ENCODE results near the gene PTPN3. TPM values are rescaled to one million over a fixed set of nuclear protein-coding genes. Genes with fewer than 3 reads are reported as not detected.

PTPN3 gene
- total and polyA plus RNA-seq, 10 of the 15 experiments (the other 5 are each of a cell fraction or from before 2014, with no cell fraction given): 0.18 to 1.3 (median 0.39) TPM

- H4K20me1 ChIP-seq (ENCODE audit: control insufficient read depth, insufficient read depth): no peaks in the 10 kb centered on the region
- WGBS (ENCODE audit: insufficient coverage, insufficient replicate concordance, low lambda C conversion rate, missing lambda C conversion rate): 23% methylated on average over 6 of the region's 6 CpGs
- intact Hi-C loops (cut with micrococcal nuclease; ENCODE audit: unreplicated experiment): no loop called here
- ChIA-PET CTCF (no interaction called here), POLR2A (no interaction called here), RAD21 (ENCODE audit: unreplicated experiment) (no interaction called here), SMC1A (ENCODE audit: uncharacterized antibody, unreplicated experiment) (no interaction called here)
- no peaks in the 10 kb centered on the region; a peak in 1 of 4 replicates for H3K27me3 ChIP-seq (replicated peaks in 1 of 2; ENCODE audit: control insufficient read depth in 2 of 2, insufficient read depth in 2 of 2, low read length in 1 of 2)
- FAIRE-seq: no peak
- H3K9ac ChIP-seq (ENCODE audit: control insufficient read depth, insufficient read depth, low read length): no peak overlapping the region
- TF ChIP-seq EED (IDR thresholded peaks at IDR 0.05; ENCODE audit: low read depth): no peak
- no peak for TF ChIP-seq BHLHE40 (IDR thresholded peaks at IDR 0.05; ENCODE audit: borderline replicate concordance in 1 of 2, low read depth in 2 of 2, low read length in 1 of 2)
- no peak for TF ChIP-seq HDAC6 (IDR thresholded peaks at IDR 0.05; ENCODE audit: unreplicated experiment)
- no peak for TF ChIP-seq KDM1A (IDR thresholded peaks at IDR 0.05; ENCODE audit: borderline replicate concordance)
- TF ChIP-seq MYB (IDR thresholded peaks at IDR 0.05; ENCODE audit: borderline replicate concordance, low read depth, low read length): no peak
- TF ChIP-seq TCF3 (IDR thresholded peaks at IDR 0.05; ENCODE audit: borderline replicate concordance, insufficient read depth, low read depth, low read length): no peak
- TF ChIP-seq ZSCAN29 (IDR thresholded peaks at IDR 0.05): no peak
- no peak for TF ChIP-seq FOS (IDR thresholded peaks at IDR 0.05; ENCODE audit: borderline replicate concordance, extremely low read depth, insufficient read length)
- no peak for TF ChIP-seq SREBF2 (IDR thresholded peaks at IDR 0.05; ENCODE audit: low read length)
- TF ChIP-seq ATF3 (IDR thresholded peaks at IDR 0.05; ENCODE audit: borderline replicate concordance, extremely low read depth, low read depth, low read length): no peak
- no peak for TF ChIP-seq RUNX3 (IDR thresholded peaks at IDR 0.05; ENCODE audit: low read length)
- in situ Hi-C loops (cut with MboI): no loop called here
- no peaks in the 10 kb centered on the region for H3K4me1 ChIP-seq (ENCODE audit: control insufficient read depth, insufficient read depth, low read length)
- no peak for ATAC-seq
- H3K9me3 ChIP-seq (replicated peaks; ENCODE audit: control insufficient read depth, insufficient read depth, low read length): no peaks in the 10 kb centered on the region
- no peak overlapping the region for H3K4me3 ChIP-seq
- BruUV-seq (replicated peaks): no TSS peak
- no peaks in the 10 kb centered on the region for H3K79me2 ChIP-seq (ENCODE audit: control insufficient read depth, insufficient read depth, low read length)
- H2AFZ ChIP-seq (ENCODE audit: control insufficient read depth, low read depth, low read length): no peak overlapping the region
- H3K36me3 ChIP-seq (ENCODE audit: control insufficient read depth in 2 of 2, insufficient read depth in 2 of 2, low read length in 1 of 2): no peaks in the 10 kb centered on the region
- no peak overlapping the region for H3K4me2 ChIP-seq (ENCODE audit: control insufficient read depth, insufficient read depth)
- no peak for DNase-seq (ENCODE audit: low read depth, low spot score)
- H3K27ac ChIP-seq (ENCODE audit: control insufficient read depth, insufficient read depth): no peak overlapping the region
Measured at GRCh38 chr9:109537288-109537687, 39.2 kb upstream of the PTPN3 start.

All from GM12878 (cell line).